Endodermal cell (in vitro differentiated cells): ENCODE data around the gene MEF2D. TPM values are rescaled to one million over a fixed set of nuclear protein-coding genes. Genes with fewer than 3 reads are reported as not detected.

Source experiments
- DNase-seq: peaks from one replicate; pipeline ENCODE4 v3.0.0-alpha.2; 2017
- H3K27ac ChIP-seq: 2 replicates; pipeline ENCODE4 v1.5.1; 2013; ENCODE audit warnings: mild to moderate bottlenecking, low read depth, low read length, moderate library complexity
- H3K27me3 ChIP-seq: 2 replicates; pipeline ENCODE4 v1.6.1; 2013; ENCODE audit warnings: mild to moderate bottlenecking, low read length, moderate library complexity; ENCODE audit not compliant: insufficient read depth, control insufficient read depth, poor library complexity, severe bottlenecking
- H3K36me3 ChIP-seq: 2 replicates; pipeline ENCODE4 v1.7.0; 2013; ENCODE audit warnings: mild to moderate bottlenecking, low read length, moderate library complexity; ENCODE audit not compliant: control insufficient read depth, insufficient read depth
- H3K4me1 ChIP-seq: one replicate; pipeline ENCODE4 v1.7.0; 2013; ENCODE audit warnings: low read length; ENCODE audit not compliant: control insufficient read depth, insufficient read depth
- H3K4me3 ChIP-seq: 2 replicates; pipeline ENCODE4 v1.5.1; 2013; ENCODE audit warnings: mild to moderate bottlenecking, low read length, moderate library complexity
- H3K9ac ChIP-seq: 2 replicates; pipeline ENCODE4 v1.6.1; 2013; ENCODE audit warnings: mild to moderate bottlenecking, low read length, moderate library complexity; ENCODE audit not compliant: poor library complexity, severe bottlenecking; ENCODE audit errors: extremely low read depth
- H3K9me3 ChIP-seq: 2 replicates; pipeline ENCODE4 v1.6.1; 2013; ENCODE audit warnings: mild to moderate bottlenecking, low read length, moderate library complexity; ENCODE audit not compliant: control insufficient read depth
- H3K27ac Mint-ChIP-seq: 2 replicates; pipeline ENCODE4 v1.8.0; 2020; ENCODE audit warnings: mixed read lengths
- H3K27me3 Mint-ChIP-seq: 2 replicates; pipeline ENCODE4 v1.8.0; 2021; ENCODE audit warnings: mild to moderate bottlenecking, mixed read lengths; ENCODE audit not compliant: insufficient read depth
- H3K36me3 Mint-ChIP-seq: 2 replicates; pipeline ENCODE4 v1.8.0; 2020; ENCODE audit warnings: low read depth, mixed read lengths
- H3K4me1 Mint-ChIP-seq: 2 replicates; pipeline ENCODE4 v1.8.0; 2020; ENCODE audit warnings: mixed read lengths
- H3K4me3 Mint-ChIP-seq: 2 replicates; pipeline ENCODE4 v1.8.0; 2020; ENCODE audit warnings: mild to moderate bottlenecking, moderate library complexity, mixed read lengths
- H3K9me3 Mint-ChIP-seq: 2 replicates; pipeline ENCODE4 v1.8.0; 2020; ENCODE audit warnings: mild to moderate bottlenecking, mixed read lengths
- WGBS, 2 experiments: methylation state at CpG; one replicate each; pipeline versions ENCODE4 v1.1.5 to v1.1.7; 2013; ENCODE audit warnings: missing lambda C conversion rate in 2 of 2, mixed read lengths in 1 of 2; ENCODE audit not compliant: insufficient coverage in 1 of 2, insufficient read length in 1 of 2; 5-methylcytosine and 5-hydroxymethylcytosine counted together
- total RNA-seq, 2 donors: library from RNA; stranded (reverse); fragmentation: NEBNext Ultra II Directional in 1 of 2; extraction: Animal tissue kit (Norgen Biotek cat#: 25700) in 1 of 2; gene quantifications; 2 replicates in 1 of 2; 3 replicates in 1 of 2; pipeline ENCODE4 v1.2.1, GENCODE V29; 2021
- TF ChIP-seq, protein P1 (sequence below): fragments of 200-600 bp; sonication (generic); conservative IDR thresholded peaks from 2 replicates; pipeline ENCODE4 v1.5.0; 2021; ENCODE audit warnings: antibody characterized with exemption, mild to moderate bottlenecking

MEF2D gene
- total RNA-seq, 2 donors from 2014 or later = 10.5 to 12.8 TPM

DNA sequence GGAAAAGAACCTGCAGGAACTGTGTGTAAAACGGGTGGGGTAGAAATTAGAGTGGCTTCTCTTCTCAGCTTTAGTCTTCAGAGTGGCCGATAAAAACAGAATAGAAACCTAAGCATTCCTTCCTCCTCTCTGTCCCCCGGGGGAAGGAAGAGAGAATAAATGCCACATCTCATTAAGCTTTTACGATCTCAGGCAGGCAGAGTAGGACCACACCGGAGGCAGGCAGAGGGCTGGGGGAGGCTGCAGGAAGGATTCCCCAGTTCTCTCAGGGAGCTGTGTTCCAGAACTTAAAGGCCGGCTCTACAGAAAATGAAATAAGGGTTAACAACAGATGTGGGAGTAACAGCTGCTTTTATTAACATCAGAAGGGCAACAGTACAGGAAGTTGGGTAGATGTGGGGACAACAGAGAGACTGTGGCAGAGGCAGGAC is 24.5 kb upstream of the MEF2D start:
- Mint-ChIP-seq H3K27me3 (no peaks in the 10 kb centered on the region), H3K36me3 (peaks cover 32% of the 10 kb centered on the region), H3K9me3 (no peaks in the 10 kb centered on the region), H3K27ac (no peak overlapping the region), H3K4me3 (no peak overlapping the region), H3K4me1 (peaks cover 4% of the 10 kb centered on the region)
- Histone ChIP-seq H3K4me1 (no peaks in the 10 kb centered on the region), H3K9ac (no peak overlapping the region), H3K27me3 (no peaks in the 10 kb centered on the region), H3K4me3 (no peak overlapping the region), H3K36me3 (peaks cover 33% of the 10 kb centered on the region), H3K27ac (no peak overlapping the region), H3K9me3 (no peaks in the 10 kb centered on the region)
- TF ChIP-seq, protein P1, sequence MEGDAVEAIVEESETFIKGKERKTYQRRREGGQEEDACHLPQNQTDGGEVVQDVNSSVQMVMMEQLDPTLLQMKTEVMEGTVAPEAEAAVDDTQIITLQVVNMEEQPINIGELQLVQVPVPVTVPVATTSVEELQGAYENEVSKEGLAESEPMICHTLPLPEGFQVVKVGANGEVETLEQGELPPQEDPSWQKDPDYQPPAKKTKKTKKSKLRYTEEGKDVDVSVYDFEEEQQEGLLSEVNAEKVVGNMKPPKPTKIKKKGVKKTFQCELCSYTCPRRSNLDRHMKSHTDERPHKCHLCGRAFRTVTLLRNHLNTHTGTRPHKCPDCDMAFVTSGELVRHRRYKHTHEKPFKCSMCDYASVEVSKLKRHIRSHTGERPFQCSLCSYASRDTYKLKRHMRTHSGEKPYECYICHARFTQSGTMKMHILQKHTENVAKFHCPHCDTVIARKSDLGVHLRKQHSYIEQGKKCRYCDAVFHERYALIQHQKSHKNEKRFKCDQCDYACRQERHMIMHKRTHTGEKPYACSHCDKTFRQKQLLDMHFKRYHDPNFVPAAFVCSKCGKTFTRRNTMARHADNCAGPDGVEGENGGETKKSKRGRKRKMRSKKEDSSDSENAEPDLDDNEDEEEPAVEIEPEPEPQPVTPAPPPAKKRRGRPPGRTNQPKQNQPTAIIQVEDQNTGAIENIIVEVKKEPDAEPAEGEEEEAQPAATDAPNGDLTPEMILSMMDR = no peak
- 93 to 97% methylated on average over 3 to 6 of the region's 6 CpGs for WGBS, 2 experiments
- no peak for DNase-seq

DNA sequence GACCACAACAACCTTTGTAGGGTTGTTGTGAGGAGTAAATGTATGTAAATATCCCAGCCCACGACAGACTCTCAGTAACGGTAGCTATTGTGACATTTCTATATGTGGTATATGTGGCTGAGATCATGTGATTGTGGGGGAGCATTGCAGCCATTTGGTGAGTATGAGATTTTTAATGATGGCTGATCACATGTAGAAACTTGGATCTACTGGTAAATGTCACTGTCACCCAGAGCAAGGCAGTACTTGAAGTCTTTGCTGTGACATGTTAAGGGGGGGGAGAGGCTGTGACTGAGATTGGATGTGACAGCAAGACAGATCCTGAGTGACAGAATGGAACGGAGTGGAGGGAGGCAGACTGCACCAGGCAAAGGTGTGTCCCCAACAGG is 23.9 kb upstream of the MEF2D start:
- Histone ChIP-seq H3K27me3 (no peaks in the 10 kb centered on the region), H3K4me3 (no peak overlapping the region), H3K36me3 (peaks cover 32% of the 10 kb centered on the region), H3K4me1 (no peaks in the 10 kb centered on the region), H3K9ac (no peak overlapping the region), H3K9me3 (no peaks in the 10 kb centered on the region), H3K27ac (no peak overlapping the region)
- WGBS, 2 experiments = 75 to 89% methylated on average over 2 to 3 of the region's 3 CpGs
- H3K4me3 Mint-ChIP-seq = no peak overlapping the region
- DNase-seq = no peak
- H3K4me1 Mint-ChIP-seq = peaks cover 4% of the 10 kb centered on the region
- no peaks in the 10 kb centered on the region for H3K9me3 Mint-ChIP-seq
- no peak overlapping the region for H3K27ac Mint-ChIP-seq
- peaks cover 32% of the 10 kb centered on the region for H3K36me3 Mint-ChIP-seq
- no peaks in the 10 kb centered on the region for H3K27me3 Mint-ChIP-seq
- TF ChIP-seq, protein P1 = no peak

DNA sequence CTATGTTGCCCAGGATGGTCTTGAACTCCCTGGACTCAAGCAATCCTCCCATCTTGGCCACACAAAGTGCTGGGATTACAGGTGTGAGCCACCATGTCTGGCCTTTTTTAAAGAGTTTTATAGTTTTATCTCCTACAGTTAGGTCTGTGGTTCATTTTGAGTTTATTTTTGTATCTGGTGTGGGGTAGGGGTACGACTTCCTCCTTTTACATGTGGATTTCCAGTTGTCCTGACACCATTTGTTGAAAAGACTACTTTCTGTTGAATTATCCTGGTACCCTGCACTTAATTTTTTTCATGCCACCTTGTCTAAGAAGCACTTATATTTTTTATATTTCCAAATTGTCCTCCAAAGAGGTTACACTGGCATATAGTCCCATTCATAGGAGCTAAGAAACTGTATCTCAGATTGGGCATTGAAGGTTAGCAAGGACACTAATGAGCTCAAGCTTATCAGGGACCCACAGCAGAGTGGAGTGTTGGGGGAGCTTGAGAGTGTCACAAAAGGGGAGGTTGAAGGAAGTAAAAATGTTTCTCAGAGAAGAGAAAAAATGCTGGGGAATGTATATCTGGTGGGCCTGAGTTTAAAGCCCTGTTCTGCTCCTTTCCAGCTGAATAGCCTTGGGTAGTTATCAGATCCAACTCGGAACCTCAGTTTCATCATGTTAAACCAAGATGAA is 23.4 kb upstream of the MEF2D start:
- Histone ChIP-seq H3K4me3 (no peak overlapping the region), H3K27me3 (no peaks in the 10 kb centered on the region), H3K36me3 (peaks cover 27% of the 10 kb centered on the region), H3K27ac (no peak overlapping the region), H3K4me1 (no peaks in the 10 kb centered on the region), H3K9ac (no peak overlapping the region), H3K9me3 (no peaks in the 10 kb centered on the region)
- Mint-ChIP-seq H3K9me3 (no peaks in the 10 kb centered on the region), H3K27ac (no peak overlapping the region), H3K4me3 (no peak overlapping the region), H3K36me3 (peaks cover 26% of the 10 kb centered on the region), H3K4me1 (peaks cover 4% of the 10 kb centered on the region), H3K27me3 (no peaks in the 10 kb centered on the region)
- WGBS, 2 experiments = 88 to 94% methylated on average over 1 to 2 of the region's 2 CpGs
- TF ChIP-seq, protein P1 = no peak
- no peak for DNase-seq
